Uterus (tissue), 2 donors: ENCODE results near the gene ADGRD1.

Experiments
- CTCF ChIP-seq, 4 experiments: fragments of 200-600 bp in 2 of 4; fragments of 450-650 bp in 2 of 4; sonication (generic) in 2 of 4; IDR thresholded peaks; one replicate each; pipeline ENCODE4 v1.5.1; 2016 to 2019; ENCODE audit warnings: antibody characterized with exemption in 4 of 4, mild to moderate bottlenecking in 2 of 4, moderate library complexity in 1 of 4
- POLR2A ChIP-seq, 2 donors: fragments of 450-650 bp; IDR thresholded peaks; one replicate each; pipeline ENCODE4 v1.6.1; 2016; ENCODE audit warnings: antibody characterized with exemption in 2 of 2, mild to moderate bottlenecking in 1 of 2, moderate library complexity in 1 of 2

- TF ChIP-seq CTCF (IDR thresholded peaks at IDR 0.05) (no peak), POLR2A (IDR thresholded peaks at IDR 0.05) (no peak)
These were observed 103.6 kb downstream of the ADGRD1 start for GRCh38 chr12:131057211-131057721.
